GM12873 (cell line): ENCODE data around the gene FBXO48.

Experiments used
- TF ChIP-seq, protein P1 (sequence below): IDR thresholded peaks from 2 replicates; pipeline ENCODE4 v1.5.1; 2012; ENCODE audit warnings: low read depth, mild to moderate bottlenecking, moderate library complexity, low read length, control low read depth; ENCODE audit not compliant: insufficient read depth; ENCODE audit errors: missing control alignments

FBXO48 gene

DNA sequence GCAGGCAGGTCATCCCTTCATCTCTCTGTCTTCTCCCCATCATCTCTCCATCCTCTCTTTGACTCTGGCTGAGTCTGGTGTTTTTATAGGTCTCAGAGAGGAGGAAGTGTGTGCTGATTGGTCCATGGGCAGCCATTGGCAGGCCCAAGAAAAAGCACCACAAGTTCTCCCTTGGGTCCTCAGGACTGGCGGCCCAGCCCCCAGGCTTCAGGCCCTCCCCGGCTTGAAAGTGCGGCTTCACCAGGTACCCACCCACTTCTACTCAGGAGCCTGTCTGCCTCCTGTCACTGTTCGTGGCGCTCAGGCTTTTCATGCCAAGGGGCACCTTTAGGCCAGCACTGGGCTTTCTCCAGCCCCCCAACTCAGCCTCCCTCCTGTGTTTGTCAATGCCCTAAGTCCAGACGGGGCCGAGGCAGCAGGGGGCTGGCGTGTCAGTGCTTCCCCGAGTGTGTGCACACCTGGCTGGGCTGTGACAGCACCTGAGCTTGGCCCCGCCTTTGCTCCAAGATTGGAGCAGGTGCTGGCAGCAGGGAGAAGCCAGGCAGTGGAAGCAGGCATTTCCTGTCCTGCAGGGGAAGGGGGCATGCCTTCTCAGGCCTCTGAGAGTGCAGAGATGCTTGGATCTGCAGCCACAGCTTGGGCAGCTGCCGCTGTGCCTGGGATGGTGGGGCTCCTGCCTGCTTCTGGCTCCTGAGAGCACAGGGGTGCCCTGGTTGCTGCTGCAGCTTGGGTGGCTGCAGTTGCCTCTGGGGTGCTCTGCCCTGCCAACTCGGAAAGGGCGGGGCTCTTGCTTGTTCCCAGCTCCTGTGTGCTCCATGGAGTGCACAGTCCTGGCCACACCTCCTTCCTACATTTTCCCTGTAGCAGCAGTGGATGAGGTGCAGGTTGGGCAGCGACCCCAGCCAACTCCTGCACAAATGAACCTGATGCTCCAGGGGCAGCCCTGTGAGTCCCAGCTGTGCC, 34.1 kb downstream of the FBXO48 start:
- TF ChIP-seq, protein P1, sequence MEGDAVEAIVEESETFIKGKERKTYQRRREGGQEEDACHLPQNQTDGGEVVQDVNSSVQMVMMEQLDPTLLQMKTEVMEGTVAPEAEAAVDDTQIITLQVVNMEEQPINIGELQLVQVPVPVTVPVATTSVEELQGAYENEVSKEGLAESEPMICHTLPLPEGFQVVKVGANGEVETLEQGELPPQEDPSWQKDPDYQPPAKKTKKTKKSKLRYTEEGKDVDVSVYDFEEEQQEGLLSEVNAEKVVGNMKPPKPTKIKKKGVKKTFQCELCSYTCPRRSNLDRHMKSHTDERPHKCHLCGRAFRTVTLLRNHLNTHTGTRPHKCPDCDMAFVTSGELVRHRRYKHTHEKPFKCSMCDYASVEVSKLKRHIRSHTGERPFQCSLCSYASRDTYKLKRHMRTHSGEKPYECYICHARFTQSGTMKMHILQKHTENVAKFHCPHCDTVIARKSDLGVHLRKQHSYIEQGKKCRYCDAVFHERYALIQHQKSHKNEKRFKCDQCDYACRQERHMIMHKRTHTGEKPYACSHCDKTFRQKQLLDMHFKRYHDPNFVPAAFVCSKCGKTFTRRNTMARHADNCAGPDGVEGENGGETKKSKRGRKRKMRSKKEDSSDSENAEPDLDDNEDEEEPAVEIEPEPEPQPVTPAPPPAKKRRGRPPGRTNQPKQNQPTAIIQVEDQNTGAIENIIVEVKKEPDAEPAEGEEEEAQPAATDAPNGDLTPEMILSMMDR: no peak

DNA sequence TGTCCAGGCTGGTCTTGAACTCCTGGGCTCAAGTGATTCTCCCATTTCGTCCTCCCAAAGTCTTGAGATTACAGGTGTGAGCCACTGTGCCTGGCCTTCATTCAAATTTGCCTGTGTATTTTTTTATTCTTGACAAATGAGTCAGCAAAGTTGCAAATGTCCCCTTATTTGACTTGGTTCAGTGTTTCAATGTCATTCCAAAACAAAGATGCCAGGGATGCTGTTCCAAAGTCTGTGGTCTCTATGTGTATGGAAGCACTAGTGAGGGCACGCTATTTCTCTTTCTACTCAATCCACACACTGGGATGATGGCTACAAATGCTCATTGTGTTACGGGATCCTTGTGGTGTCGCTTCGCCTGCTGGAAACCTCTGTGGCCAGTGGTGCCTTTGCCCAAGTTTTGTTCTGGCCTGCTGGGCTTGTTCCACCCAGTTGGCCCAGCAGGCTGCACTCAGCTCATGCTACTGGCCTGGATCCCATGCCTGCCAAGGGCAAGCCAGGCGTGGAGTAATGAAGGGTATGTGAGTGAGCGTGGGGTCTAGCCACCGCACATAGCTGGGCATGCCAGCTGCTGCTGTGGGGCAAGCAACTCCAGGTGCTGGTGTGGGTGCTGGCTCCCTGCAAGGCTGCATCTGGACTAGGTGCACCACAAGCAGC, 35.6 kb downstream of the FBXO48 start:
- TF ChIP-seq, protein P1: no peak

DNA sequence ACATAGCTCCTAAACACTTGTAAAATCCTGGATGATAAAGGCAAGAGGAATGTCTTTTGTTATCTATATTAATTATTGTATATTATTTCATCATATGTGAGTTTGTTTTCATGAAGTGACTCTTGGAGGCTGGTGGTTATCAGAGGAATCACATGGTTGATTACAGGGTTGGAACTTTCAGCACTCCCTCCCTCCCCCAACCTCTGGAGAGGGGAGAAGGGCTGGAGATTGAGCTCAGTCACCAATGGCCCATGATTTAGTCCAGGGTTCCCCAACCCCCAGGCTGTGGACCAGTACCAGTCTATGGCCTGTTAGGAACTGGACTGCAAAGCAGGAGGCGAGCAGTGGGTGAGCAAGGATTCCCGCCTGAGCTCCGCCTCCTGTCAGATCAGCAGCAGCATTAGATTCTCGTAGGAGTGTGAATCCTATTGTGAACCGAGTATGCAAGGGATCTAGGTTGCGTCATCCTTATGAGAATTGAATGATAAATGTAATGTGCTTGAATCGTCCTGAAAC, 37.7 kb downstream of the FBXO48 start:
- TF ChIP-seq, protein P1: no peak

DNA sequence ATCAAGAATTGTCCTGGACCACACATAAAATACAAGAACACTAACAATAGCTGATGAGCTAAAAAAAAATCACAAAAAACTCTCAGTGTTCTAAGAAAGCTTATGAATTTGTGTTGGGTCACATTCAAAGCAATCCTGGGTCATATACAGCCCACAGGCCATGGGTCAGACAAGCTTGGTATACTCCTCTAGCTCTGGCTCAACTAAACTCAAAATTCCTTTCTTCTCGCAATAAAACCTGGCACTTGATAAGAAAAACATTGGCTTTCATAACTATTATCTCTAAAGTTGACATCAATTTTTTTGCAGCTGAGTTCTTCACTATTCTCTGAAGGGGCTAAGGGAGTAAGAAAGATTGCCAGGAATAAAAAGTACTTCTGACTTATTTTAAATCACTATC, 38.3 kb downstream of the FBXO48 start:
- TF ChIP-seq, protein P1: no peak

DNA sequence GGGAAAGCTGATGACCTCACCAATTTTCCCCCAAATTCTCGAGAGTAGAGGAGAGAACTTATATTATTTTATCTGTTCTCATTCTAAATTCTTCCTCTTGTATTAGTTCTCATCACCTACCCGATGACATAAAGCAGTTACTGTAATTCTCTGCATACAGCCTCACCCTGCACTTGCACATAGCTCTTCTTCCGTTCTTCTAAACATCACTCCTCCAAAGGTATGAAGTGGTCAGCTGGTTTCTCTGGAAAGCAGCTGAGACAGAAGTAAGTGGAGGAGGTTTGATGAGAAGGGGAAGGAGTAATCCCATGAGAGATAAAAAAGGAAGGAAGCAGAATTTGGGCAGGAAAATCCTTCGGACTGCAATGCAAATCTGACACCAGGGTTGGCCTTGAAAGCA, 39.0 kb downstream of the FBXO48 start:
- TF ChIP-seq, protein P1: no peak

DNA sequence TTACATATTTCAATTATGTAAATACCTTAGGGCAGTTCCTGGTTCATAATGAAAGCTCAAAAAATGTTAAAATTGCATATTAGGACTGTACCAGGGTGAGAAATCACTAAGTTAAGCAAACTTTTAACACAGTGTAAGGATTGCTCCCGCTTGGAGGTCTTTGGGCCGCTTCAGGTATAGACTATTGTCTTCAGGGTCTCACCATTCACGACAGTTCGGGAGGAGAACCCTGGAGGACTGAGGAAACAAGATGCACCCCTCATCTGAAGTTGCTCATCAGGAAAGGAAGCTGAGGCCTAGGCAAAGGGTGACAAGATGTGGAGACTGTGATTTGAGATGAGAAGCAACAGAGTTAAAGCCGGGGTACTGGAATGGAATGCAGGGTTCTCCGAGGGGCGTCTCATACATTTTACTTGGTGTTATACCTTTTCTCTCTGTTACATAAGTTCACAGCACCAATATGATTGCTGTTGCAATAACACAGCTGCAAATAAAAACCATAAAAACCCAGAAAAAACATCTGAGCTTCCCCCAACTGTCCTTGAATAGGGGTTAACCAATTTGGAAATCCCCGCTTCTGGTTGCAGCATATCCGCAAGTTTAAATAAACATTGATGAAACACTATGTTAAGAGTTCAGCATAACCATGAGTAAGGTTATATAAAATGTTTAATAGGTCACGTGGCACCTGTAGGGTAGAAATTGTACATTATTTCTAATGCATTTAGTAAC, 40.1 kb downstream of the FBXO48 start:
- TF ChIP-seq, protein P1: no peak
